Prostate gland (tissue), 2 donors: ENCODE data around the gene TEX35. TPM values are rescaled to one million over a fixed set of nuclear protein-coding genes. Genes with fewer than 3 reads are reported as not detected.

Experiments
- DNase-seq: peaks from one replicate; pipeline ENCODE4 v3.0.0-alpha.2; 2019; ENCODE audit warnings: low spot score
- H3K27ac ChIP-seq, 2 donors: fragments of 200-600 bp; sonication (generic); 2 replicates each; pipeline ENCODE4 v1.5.1; 2017 to 2019
- H3K27me3 ChIP-seq: fragments of 200-600 bp; sonication (generic); replicated peaks from 2 replicates; pipeline ENCODE4 v1.5.1; 2019; ENCODE audit not compliant: insufficient read depth
- H3K36me3 ChIP-seq, 2 donors: fragments of 200-600 bp; sonication (generic); 1 replicate in 1 of 2; 2 replicates in 1 of 2; pipeline versions ENCODE4 v1.5.1 to v1.8.1; 2017 to 2019
- H3K4me1 ChIP-seq: fragments of 200-600 bp; sonication (generic); replicated peaks from 2 replicates; pipeline ENCODE4 v1.5.1; 2019
- H3K4me3 ChIP-seq, 2 donors: fragments of 200-600 bp; sonication (generic); 2 replicates each; pipeline ENCODE4 v1.5.1; 2017 to 2019
- H3K9me3 ChIP-seq: fragments of 200-600 bp; sonication (generic); 2 replicates; pipeline ENCODE4 v1.5.1; 2017
- CTCF ChIP-seq, 4 experiments: fragments of 200-600 bp in 2 of 4; fragments of 450-650 bp in 2 of 4; sonication (generic) in 2 of 4; IDR thresholded peaks; 1 replicate in 3 of 4; 2 replicates in 1 of 4; pipeline ENCODE4 v1.5.1; 2016 to 2019; ENCODE audit warnings: antibody characterized with exemption in 4 of 4, mild to moderate bottlenecking in 2 of 4, moderate library complexity in 2 of 4
- POLR2A ChIP-seq: fragments of 450-650 bp; IDR thresholded peaks from one replicate; pipeline ENCODE4 v1.6.1; 2016; ENCODE audit warnings: antibody characterized with exemption, mild to moderate bottlenecking
- POLR2AphosphoS5 ChIP-seq: sonication (generic); formaldehyde crosslinking; IDR thresholded peaks from one replicate; pipeline ENCODE4 v1.6.1; 2017; ENCODE audit warnings: antibody characterized with exemption
- WGBS: methylation state at CpG from one replicate; pipeline ENCODE4 v1.1.5; 2018; 5-methylcytosine and 5-hydroxymethylcytosine counted together
- intact Hi-C: fragments of 100-400 bp; cut with DNase I; formaldehyde crosslinking; loops from one replicate; pipeline ENCODE4 v1.14.2; 2022
- total RNA-seq, 2 donors: library from RNA; depleted of rRNA; stranded (reverse); fragments of >200 nt; gene quantifications; one replicate each; pipeline ENCODE4 v1.1.0, GENCODE V29; 2016

Gene TEX35
- total RNA-seq, 2 donors from 2014 or later, result 3.0 TPM; not detected in 1

GRCh38 chr1:178560871-178561376, 48.0 kb downstream of the TEX35 start:
- Histone ChIP-seq H3K4me3 (no peak overlapping the region), H3K9me3 (no peaks in the 10 kb centered on the region), H3K27ac (no peak overlapping the region), H3K4me1 (no peaks in the 10 kb centered on the region), H3K27me3 (no peaks in the 10 kb centered on the region), H3K36me3 (no peaks in the 10 kb centered on the region)
- 92% methylated on average over 8 of the region's 8 CpGs for WGBS
- TF ChIP-seq POLR2A, result no peak
- no peak for TF ChIP-seq POLR2AphosphoS5
- no peak for TF ChIP-seq CTCF (IDR thresholded peaks at IDR 0.05)
- DNase-seq, result no peak
- intact Hi-C loops, result no loop called here

- no peak for DNase-seq
- Histone ChIP-seq H3K27me3 (no peaks in the 10 kb centered on the region), H3K4me1 (no peaks in the 10 kb centered on the region), H3K27ac (no peak overlapping the region), H3K36me3 (no peaks in the 10 kb centered on the region), H3K4me3 (no peak overlapping the region), H3K9me3 (no peaks in the 10 kb centered on the region)
- intact Hi-C loops, result no loop called here
- TF ChIP-seq CTCF (IDR thresholded peaks at IDR 0.05) (no peak), POLR2AphosphoS5 (no peak), POLR2A (no peak)
- 93% methylated on average over 7 of the region's 7 CpGs for WGBS
Observed at GRCh38 chr1:178563099-178563820, 50.4 kb downstream of the TEX35 start.

GRCh38 chr1:178564086-178564782, 51.3 kb downstream of the TEX35 start:
- no peaks in the 10 kb centered on the region for H3K4me1 ChIP-seq
- 36% methylated on average over 4 of the region's 4 CpGs for WGBS
- no peak overlapping the region for H3K27ac ChIP-seq
- TF ChIP-seq CTCF (IDR thresholded peaks at IDR 0.05), result no peak
- no peak for TF ChIP-seq POLR2A
- H3K4me3 ChIP-seq, result no peak overlapping the region
- no peaks in the 10 kb centered on the region for H3K9me3 ChIP-seq
- no peaks in the 10 kb centered on the region for H3K27me3 ChIP-seq
- no peak for DNase-seq
- intact Hi-C loops, result no loop called here
- H3K36me3 ChIP-seq, result no peaks in the 10 kb centered on the region

GRCh38 chr1:178564783-178565180, 51.9 kb downstream of the TEX35 start:
- 67% methylated on average over 2 of the region's 2 CpGs for WGBS

More at GRCh38 chr1:178564783-178565180, 51.9 kb downstream of the TEX35 start:
- H3K27ac ChIP-seq, result no peak overlapping the region
- H3K27me3 ChIP-seq, result no peaks in the 10 kb centered on the region
- H3K4me1 ChIP-seq, result no peaks in the 10 kb centered on the region
- H3K36me3 ChIP-seq, result no peaks in the 10 kb centered on the region
- no peaks in the 10 kb centered on the region for H3K9me3 ChIP-seq
- DNase-seq, result no peak
- H3K4me3 ChIP-seq, result no peak overlapping the region
- intact Hi-C loops, result no loop called here
- no peak for TF ChIP-seq POLR2AphosphoS5
- TF ChIP-seq CTCF (IDR thresholded peaks at IDR 0.05), result no peak
- no peak for TF ChIP-seq POLR2A
